Sigmoid colon (tissue), 4 donors: Measurements from ENCODE around the gene PRDX1.

Experiments used
- CTCF ChIP-seq, 4 experiments: fragments of 450-650 bp in 3 of 4; fragments of 200-600 bp in 1 of 4; IDR thresholded peaks; one replicate each; pipeline ENCODE4 v1.5.1; 2016 to 2019; ENCODE audit warnings: antibody characterized with exemption in 4 of 4, mild to moderate bottlenecking in 3 of 4, moderate library complexity in 2 of 4
- POLR2AphosphoS5 ChIP-seq, 4 donors: sonication (generic); formaldehyde crosslinking; IDR thresholded peaks; one replicate each; pipeline ENCODE4 v1.6.1; 2017; ENCODE audit warnings: antibody characterized with exemption in 4 of 4

- TF ChIP-seq CTCF (IDR thresholded peaks at IDR 0.05) (no peak), POLR2AphosphoS5 (IDR thresholded peaks at IDR 0.05) (no peak)
Measured at GRCh38 chr1:45518910-45519309, 2.8 kb downstream of the PRDX1 start.
